ENCODE results near the gene AGL. TPM values are rescaled to one million over a fixed set of nuclear protein-coding genes. Genes with fewer than 3 reads are reported as not detected.
"Not testable (repeated sequence)": the region's sequence is repeated elsewhere in the genome, so short reads cannot be mapped to it uniquely, and the experiment has no call there.

Gene AGL
- total RNA-seq, 6 experiments from 2014 or later = 5.8 to 8.2 (median 7.2) TPM

DNA sequence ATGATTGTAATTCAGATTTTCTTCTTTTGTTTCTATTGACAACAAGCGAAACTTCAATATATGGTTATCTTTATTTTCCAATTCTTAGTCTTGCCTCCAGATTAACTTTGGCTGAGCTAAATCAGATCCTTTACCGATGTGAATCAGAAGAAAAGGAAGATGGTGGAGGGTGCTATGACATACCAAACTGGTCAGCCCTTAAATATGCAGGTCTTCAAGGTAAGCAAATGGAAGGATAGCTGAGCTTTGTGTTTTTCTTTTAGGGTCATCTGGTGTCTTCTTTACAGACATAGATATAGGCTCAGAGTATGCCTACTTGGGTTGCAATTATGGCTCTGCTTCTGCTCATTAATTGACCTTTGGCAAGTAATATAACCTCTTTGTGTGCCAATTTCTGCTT, 37.7 kb downstream of the AGL start:
- TF ChIP-seq, protein P1, sequence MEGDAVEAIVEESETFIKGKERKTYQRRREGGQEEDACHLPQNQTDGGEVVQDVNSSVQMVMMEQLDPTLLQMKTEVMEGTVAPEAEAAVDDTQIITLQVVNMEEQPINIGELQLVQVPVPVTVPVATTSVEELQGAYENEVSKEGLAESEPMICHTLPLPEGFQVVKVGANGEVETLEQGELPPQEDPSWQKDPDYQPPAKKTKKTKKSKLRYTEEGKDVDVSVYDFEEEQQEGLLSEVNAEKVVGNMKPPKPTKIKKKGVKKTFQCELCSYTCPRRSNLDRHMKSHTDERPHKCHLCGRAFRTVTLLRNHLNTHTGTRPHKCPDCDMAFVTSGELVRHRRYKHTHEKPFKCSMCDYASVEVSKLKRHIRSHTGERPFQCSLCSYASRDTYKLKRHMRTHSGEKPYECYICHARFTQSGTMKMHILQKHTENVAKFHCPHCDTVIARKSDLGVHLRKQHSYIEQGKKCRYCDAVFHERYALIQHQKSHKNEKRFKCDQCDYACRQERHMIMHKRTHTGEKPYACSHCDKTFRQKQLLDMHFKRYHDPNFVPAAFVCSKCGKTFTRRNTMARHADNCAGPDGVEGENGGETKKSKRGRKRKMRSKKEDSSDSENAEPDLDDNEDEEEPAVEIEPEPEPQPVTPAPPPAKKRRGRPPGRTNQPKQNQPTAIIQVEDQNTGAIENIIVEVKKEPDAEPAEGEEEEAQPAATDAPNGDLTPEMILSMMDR (IDR thresholded peaks at IDR 0.05) = no peak
- Mint-ChIP-seq H3K9me3 (no peaks in the 10 kb centered on the region), H3K27me3 (ENCODE audit: insufficient read depth) (no peaks in the 10 kb centered on the region), H3K4me1 (ENCODE audit: low read depth) (peaks cover 16% of the 10 kb centered on the region), H3K36me3 (ENCODE audit: low read depth) (no peaks in the 10 kb centered on the region), H3K4me3 (no peak overlapping the region), H3K27ac (no peak overlapping the region)
- no peak for DNase-seq

DNA sequence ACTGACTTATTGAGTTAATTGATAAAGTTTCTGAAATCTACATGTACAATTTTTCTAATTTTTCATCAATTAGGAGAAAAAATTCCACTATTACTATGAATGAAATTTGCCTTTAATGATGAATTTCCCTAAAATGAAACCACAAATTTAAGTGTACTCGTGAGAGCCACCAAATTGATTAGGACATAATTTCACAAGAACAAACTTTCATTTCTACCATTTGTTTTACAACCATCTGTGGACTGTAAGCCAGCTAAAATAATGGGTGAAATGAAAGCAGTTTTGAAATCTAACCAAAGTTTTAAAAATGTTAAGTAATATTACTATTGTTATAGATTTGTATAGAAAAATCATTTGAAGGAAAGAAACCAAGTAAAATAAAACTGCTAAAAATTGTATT, 41.8 kb downstream of the AGL start:
- DNase-seq = no peak
- Mint-ChIP-seq H3K27ac (no peak overlapping the region), H3K36me3 (ENCODE audit: low read depth) (peaks cover 4% of the 10 kb centered on the region; the same call in 1 of the 2 replicates), H3K4me3 (no peak overlapping the region), H3K9me3 (no peaks in the 10 kb centered on the region), H3K27me3 (ENCODE audit: insufficient read depth) (no peaks in the 10 kb centered on the region; the same call in none of the 2 replicates), H3K4me1 (ENCODE audit: low read depth) (peaks cover 10% of the 10 kb centered on the region)
- TF ChIP-seq, protein P1 (IDR thresholded peaks at IDR 0.05) = no peak

DNA sequence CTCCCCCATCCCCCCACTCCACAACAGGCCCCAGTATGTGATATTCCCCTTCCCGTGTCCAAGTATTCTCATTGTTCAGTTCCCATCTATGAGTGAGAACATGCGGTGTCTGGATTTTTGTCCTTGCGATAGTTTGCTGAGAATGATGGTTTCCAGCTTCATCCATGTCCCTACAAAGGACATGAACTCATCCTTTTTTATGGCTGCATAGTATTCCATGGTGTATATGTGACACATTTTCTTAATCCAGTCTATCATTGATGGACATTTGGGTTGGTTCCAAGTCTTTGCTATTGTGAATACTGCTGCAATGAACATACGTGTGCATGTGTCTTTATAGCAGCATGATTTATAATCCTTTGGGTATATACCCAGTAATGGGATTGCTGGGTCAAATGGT, 53.1 kb downstream of the AGL start:
- H3K4me3 Mint-ChIP-seq; H3K27me3 Mint-ChIP-seq (ENCODE audit: insufficient read depth); H3K9me3 Mint-ChIP-seq; H3K27ac Mint-ChIP-seq; DNase-seq; H3K4me1 Mint-ChIP-seq (ENCODE audit: low read depth): not testable (repeated sequence)
- H3K36me3 Mint-ChIP-seq (ENCODE audit: low read depth) = peaks cover 14% of the 10 kb centered on the region

DNA sequence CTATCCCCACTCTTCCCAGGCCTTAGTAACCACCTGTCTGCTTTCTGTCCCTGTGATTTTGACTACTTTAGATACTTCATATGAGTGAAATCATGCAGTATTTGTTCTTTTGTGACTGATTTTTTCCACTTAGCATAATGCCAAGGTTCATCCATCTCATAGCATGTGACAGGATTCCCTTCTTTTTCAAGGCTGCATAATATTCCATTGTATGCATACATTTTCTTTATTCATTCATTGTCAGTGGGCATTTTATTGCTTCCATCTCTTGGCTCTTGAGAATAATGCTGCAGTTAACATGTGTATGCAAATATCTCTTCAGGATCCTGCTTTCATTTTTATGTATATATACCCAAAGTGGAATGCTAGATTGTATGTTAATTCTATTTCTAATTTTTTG, 56.4 kb downstream of the AGL start:
- no peaks in the 10 kb centered on the region for H3K9me3 Mint-ChIP-seq
- no peaks in the 10 kb centered on the region for H3K27me3 Mint-ChIP-seq (ENCODE audit: insufficient read depth)
- peaks cover 14% of the 10 kb centered on the region for H3K36me3 Mint-ChIP-seq (ENCODE audit: low read depth)
- no peak for DNase-seq
- TF ChIP-seq, protein P1 (IDR thresholded peaks at IDR 0.05) = no peak
- no peak overlapping the region for H3K4me3 Mint-ChIP-seq
- no peak overlapping the region for H3K27ac Mint-ChIP-seq
- H3K4me1 Mint-ChIP-seq (ENCODE audit: low read depth) = no peaks in the 10 kb centered on the region

DNA sequence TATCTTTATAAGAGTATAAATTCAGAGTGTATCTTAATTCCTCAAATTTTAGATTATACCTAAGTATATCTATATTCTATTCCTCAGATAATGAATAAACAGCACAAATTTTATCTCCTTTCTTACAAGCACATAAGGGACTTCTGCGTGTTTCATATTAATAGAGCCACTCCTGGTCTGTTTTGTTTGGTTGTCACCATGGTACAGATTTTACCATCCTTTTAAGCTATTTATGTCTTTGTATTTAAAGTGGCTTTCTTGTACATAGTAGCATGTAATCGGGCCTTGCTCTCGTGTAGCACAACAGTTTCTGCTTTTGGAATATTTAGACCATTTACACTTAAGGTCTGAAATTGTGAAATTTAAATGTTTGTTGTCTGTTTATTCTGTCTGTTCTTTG, 67.1 kb downstream of the AGL start:
- TF ChIP-seq, protein P1 (IDR thresholded peaks at IDR 0.05) = no peak
- H3K9me3 Mint-ChIP-seq = no peaks in the 10 kb centered on the region
- no peaks in the 10 kb centered on the region for H3K4me1 Mint-ChIP-seq (ENCODE audit: low read depth)
- no peak overlapping the region for H3K4me3 Mint-ChIP-seq
- no peaks in the 10 kb centered on the region for H3K36me3 Mint-ChIP-seq (ENCODE audit: low read depth)
- H3K27ac Mint-ChIP-seq = no peak overlapping the region
- H3K27me3 Mint-ChIP-seq (ENCODE audit: insufficient read depth) = peaks cover 1% of the 10 kb centered on the region; the same call in 1 of the 2 replicates
- DNase-seq = no peak

DNA sequence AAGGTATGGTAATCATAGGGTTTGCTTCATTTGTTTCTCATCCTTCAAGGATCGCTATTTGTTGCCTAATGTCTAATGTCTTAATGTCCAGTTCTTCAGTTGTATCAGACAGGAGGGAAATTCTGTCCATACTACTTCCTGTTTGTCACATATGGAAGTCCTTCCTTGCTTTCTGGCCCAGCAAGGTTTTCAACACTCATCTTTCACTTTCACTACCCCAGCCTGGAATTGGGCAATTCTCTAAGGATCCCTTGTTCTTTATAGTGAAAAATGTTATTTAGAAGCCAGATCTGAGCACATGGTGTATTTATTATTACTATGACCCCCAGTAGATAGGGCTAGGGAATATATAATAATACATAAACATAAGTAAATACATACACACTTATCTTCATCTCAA, 69.1 kb downstream of the AGL start:
- H3K27ac Mint-ChIP-seq = no peak overlapping the region
- H3K9me3 Mint-ChIP-seq = no peaks in the 10 kb centered on the region
- peaks cover 1% of the 10 kb centered on the region; the same call in 1 of the 2 replicates for H3K27me3 Mint-ChIP-seq (ENCODE audit: insufficient read depth)
- H3K4me3 Mint-ChIP-seq = no peak overlapping the region
- no peak for DNase-seq
- no peaks in the 10 kb centered on the region for H3K4me1 Mint-ChIP-seq (ENCODE audit: low read depth)
- TF ChIP-seq, protein P1 (IDR thresholded peaks at IDR 0.05) = no peak
- no peaks in the 10 kb centered on the region for H3K36me3 Mint-ChIP-seq (ENCODE audit: low read depth)

All from HFFc6 (cell line).